HG03457 (cell line): ENCODE results near the gene NBAS.
"Not testable (repeated sequence)": the region's sequence is repeated elsewhere in the genome, so short reads cannot be mapped to it uniquely, and the experiment has no call there.

Experiments
- ATAC-seq: cut with Tn5 transposase; IDR thresholded peaks from one replicate; pipeline ENCODE4 v1.9.1; 2021; ENCODE audit warnings: moderate number of reproducible peaks; ENCODE audit not compliant: unreplicated experiment

The NBAS gene

DNA sequence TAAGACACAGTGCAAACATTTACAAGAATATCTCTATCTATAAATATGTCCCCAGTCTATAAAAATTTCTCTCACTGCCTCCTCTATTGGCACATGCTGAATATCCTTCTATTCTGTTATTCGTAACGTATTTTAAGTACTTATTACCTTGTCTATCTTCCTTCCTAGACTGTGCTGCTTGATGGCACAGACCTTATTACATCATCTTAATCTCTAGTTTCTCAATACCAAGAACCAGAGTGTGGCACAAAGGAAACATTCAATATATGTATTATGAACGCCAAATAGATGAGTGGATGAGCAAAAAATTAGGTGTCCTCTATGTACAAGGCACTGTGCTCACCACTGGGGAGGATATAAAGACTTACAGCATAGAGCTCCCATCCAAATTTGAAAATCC lies 282.8 kb downstream of the NBAS start:
- ATAC-seq, result no peak

DNA sequence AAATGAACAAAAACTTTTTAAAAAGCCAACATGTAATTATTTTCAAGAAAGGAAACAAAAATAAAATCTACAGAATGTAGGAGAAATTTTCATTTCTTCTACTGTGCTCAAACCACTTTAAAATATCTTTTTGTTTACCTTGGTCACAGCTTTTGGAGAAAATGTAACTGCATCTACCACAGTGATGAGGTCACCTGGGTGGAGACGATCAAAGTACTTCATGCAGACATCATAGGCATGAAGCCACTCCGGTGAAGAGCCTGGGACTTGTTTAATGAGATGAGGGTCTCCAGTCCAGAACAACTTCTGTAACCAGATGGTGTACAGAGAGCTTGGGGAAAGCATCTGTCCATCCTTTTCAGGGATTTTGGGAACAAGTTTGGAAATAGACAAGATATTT lies 285.8 kb downstream of the NBAS start:
- no peak for ATAC-seq

DNA sequence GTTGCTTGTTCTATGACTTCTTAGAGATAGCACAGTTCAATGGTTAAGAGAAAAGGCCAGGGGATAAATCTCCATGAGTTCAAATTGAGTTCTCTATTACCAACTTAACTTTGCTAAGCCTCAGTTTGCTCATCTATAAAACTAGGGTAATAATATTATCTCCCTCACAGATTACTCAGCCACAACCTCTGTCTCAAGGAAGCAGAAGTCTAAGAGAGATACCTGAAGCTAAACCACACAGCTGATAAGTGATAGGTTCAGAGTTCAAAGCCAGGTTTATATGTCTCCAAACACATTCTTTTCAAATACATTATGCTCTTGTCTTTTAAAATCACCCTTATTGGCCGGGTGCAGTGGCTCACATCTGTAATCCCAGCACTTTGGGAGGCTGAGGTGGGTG lies 287.7 kb downstream of the NBAS start:
- ATAC-seq, result no peak

DNA sequence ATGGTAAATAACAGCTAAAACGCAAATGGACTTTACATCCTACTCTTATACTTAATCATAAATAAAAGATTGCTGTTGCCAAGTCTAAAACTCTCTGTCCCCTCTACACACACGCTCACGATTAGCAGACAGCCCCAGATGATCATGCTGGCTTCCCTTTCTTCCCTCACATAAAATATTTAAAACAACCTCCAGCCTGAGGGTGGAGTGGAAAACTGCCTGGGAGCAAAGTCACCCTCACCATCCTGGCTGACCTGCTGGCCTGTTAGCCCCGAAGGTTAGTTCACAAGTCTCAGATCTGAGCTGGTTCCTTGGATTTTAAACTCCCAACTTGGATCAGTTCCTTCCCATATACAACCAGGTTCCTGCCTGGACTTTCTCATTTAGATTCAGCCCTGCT lies 288.2 kb downstream of the NBAS start:
- ATAC-seq, result no peak

DNA sequence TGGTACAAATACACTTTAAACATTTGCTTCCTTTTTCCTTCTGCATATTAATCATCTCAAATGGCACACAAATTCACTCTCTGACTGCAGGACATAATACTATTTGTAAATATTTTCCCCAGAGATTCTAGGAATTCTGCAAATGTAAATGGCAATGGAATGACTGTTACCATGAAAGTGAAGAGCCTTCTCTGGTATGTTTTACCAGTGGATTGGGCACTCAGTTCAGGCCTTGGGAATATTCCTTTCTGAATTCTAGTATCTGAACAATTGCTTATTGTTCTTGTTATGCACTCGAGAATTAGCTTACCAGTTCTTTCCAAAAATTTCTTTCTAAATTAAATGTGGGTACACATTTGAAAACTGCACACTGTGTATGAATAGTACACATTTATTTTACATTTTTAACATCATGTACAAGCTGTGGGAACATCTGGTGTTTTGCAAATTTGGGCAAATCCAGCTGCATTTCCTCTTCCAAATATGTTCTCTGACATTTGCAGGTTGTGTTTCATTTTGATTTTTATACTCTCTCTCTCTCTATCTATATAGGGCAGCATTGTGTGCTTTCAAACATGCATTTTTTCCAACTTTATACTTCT lies 289.1 kb downstream of the NBAS start:
- ATAC-seq, result no peak

DNA sequence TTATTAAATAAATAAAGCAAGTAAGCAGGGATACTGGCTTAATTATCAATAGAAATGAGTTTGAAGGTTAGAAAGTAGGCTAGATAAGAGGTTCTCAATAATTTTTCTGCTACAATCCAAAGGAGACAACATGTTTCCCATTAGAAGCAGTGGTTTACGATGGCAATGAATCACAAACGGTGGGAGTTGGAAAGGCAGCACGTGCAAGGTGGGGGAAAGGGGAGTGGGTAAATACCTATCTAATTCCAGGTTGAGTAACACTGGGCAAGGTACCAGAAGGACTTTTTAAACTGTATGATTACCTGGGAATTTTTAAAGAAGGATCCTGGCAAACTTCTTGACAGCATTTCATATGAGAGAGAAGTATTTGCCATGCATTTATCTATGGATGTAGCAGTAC lies 289.9 kb downstream of the NBAS start:
- ATAC-seq, result no peak

GRCh38 chr2:15269043-15269442 lies 292.1 kb downstream of the NBAS start:
- ATAC-seq, result no peak

- ATAC-seq, result no peak
Observed at GRCh38 chr2:15265889-15266288, 295.2 kb downstream of the NBAS start.

GRCh38 chr2:15263976-15264685 lies 297.0 kb downstream of the NBAS start:
- ATAC-seq, result no peak

GRCh38 chr2:15262792-15263191 lies 298.3 kb downstream of the NBAS start:
- ATAC-seq, result no peak

DNA sequence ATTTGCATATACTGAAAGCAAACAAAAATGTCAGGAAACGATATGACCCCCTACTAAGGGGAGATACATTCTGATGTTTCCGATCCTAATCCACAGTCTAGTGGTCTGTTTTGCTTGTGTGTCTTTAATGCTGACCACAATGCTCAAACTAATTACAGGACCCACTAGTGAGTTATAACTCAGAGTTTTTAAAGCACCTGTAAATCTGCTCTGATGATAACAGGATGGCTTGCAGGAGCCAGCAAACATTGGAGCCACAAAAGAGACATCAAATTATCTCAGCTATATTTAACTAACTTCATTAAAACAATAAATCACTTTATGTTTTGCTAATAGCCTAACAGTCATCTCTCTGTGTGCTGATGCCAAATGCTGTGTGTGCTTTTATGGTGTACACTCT lies 300.3 kb downstream of the NBAS start:
- no peak for ATAC-seq

DNA sequence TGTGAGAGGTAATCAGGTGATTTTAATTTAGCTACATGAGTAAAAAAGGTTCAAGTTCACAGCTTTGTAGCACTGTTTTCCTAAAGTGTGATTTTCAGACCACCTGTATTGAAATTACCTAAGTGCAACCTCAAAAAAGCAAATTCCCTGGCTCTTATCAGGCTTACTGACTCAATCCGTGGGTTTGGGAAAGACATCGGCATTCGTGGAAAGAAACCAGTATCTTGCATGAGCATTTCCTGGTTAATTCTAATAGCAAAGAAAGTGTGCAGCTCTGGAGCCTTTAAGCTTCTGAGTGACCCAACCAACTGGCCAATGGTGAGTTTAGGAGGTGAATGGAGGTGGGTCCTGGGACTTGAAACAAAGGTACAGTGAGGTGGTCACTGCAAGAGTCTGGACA lies 300.9 kb downstream of the NBAS start:
- ATAC-seq, result no peak

- no peak for ATAC-seq
Observed at GRCh38 chr2:15259356-15259756, 301.8 kb downstream of the NBAS start.

DNA sequence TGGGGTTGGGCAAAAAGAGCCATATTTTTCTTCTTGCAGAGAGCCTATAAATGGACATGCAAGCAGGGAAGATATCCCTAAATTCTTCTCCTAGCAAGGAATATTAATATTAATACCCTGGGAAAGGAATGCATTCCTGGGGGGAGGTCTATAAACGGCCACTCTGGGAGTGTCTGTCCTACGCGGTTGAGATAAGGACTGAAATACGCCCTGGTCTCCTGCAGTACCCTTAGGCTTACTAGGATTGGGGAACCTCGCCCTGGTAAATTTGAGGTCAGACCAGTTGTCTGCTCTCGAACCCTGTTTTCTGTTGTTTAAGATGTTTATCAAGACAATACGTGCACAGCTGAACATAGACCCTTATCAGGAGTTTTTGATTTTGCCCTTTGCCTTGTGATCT lies 302.7 kb downstream of the NBAS start:
- not testable (repeated sequence) for ATAC-seq

DNA sequence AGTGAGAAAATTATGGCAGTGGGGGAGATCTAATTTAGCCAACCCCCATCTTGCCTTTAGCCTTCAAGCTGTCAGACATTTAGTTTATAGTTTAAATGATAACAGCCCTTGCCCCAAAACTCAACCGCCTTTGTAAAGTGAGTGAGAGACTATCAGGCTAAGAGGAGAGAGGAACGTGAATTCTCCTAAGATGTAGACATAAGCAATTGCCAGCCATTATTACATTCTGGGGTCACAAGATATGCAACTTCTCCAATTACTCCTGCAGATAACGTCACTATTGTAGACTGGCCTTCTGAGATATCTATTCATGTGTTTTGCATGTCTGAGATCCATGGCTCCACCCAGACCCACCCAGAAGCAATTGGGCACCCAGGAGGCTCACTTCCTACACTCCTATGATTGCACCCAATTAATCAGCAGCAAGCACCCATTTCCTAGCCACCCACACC lies 307.3 kb downstream of the NBAS start:
- no peak for ATAC-seq

- no peak for ATAC-seq
Observed at GRCh38 chr2:15253247-15253646, 307.9 kb downstream of the NBAS start.

DNA sequence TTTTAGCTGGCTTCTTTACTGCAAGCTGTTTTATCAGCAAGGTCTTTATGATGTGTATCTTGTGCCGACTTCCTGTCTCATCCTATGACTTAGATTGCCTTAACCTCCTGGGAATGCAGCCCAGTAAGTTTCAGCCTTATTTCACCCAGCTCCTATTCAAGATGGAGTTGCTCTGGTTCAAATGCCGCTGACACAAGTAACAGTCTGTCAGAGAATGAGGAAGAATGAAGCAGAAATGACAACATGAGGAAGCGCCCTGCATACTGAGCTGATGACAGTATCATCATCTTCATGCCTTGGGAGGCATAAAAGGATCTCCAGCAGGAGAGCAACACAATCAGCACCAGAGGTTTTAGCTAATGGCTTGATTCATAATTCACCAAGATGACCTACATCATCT lies 309.4 kb downstream of the NBAS start:
- no peak for ATAC-seq

DNA sequence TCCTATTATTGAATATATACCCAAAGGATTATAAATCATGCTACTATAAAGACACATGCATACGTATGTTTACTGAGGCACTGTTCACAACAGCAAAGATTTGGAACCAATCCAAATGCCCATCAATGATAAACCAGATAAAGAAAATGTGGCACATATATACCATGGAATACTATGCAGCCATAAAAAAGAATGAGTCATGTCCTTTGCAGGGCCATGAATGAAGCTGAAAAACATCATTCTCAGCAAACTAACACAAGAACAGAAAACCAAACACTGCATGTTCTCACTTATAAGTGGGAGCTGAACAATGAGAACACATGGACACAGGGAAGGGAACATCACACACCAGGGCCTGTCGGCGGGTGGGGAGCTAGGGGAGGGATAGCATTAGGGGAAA lies 310.2 kb downstream of the NBAS start:
- ATAC-seq, result not testable (repeated sequence)

DNA sequence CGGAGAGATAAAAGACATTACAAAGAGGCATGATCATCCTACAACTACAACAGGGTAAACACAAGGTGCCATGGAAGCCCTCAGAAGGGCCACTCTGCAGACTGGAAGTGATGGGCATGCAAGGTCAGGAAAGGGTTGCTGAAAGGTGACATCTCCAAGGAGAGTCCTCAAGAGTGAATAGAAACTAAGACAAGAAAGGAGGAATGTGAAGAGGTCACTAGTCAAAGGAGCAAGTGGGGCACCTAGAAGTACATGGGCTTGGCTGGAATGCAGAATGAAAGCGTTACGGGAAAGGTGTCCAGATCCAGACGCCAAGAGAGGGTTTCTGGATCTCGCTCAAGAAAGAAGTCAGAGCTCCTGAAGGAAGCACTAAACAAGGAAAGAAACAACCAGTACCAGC lies 314.3 kb downstream of the NBAS start:
- no peak for ATAC-seq

DNA sequence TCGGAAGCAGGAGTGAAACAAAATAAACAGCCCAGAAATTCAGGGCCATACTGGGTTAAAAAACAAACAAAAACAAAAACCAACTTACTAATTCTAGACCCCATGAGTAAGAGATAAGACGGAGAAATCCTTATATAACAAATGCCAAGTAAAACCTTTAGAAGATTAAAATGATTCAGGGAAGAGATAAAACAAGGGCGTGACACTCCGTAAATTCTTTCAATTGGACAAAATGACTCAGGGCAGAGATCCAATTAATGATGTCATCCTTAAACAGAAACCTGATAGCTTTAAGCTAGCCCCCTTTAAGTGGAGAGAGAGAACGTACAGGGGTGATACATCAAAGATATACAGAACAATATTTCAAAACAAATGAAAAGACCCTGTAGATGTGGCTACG lies 317.4 kb downstream of the NBAS start:
- ATAC-seq, result no peak

DNA sequence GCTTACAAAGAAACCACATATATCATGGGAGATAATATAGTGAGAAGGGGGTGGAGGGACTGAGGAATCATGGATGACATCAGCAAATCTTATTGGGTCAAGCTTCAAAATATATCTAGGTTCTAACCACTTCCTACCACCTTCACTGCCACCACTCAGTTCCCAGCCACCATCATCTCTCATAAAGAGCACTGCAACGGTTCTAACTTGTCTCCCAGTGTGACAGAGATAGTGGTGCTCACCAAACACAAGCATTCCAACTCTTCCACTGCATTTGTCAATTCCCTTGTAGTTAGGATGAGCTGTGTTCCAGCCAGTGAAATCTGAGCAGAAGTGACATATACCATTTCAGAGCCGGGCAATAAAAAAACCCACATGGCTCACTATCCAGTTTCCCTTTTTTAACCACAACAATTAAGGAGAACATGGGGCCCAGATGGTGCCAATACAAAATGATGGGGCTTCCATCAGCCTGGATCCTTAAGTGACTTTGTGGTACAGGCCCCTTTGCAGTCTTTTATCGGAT lies 318.1 kb downstream of the NBAS start:
- ATAC-seq, result no peak

- ATAC-seq, result no peak
Observed at GRCh38 chr2:15241929-15242328, 319.2 kb downstream of the NBAS start.

- ATAC-seq, result no peak
Observed at GRCh38 chr2:15241201-15241600, 319.9 kb downstream of the NBAS start.
